ENCODE results near the gene LPCAT4. TPM values are rescaled to one million over a fixed set of nuclear protein-coding genes. Genes with fewer than 3 reads are reported as not detected.
A peak's percentile ranks its signal among the peaks of the same experiment; 100 is the strongest.

LPCAT4 gene
- total RNA-seq, 1 experiment from 2014 or later = 77.1 TPM

- ChIA-PET POLR2A (interaction anchor here (1.8 kb wide), 1 partner anchor 128 kb away, joined by 4 read pairs; no protein-coding TSS in a partner anchor), RAD21 (ENCODE audit: low non-redundant PET in 1 of 2, low total read pairs in 2 of 2, uncharacterized antibody in 2 of 2, unreplicated experiment in 2 of 2) (no interaction called here), CTCF (no interaction called here)
- intact Hi-C loops (cut with micrococcal nuclease) = loop anchor here (5.0 kb wide), 1 partner anchor 99 kb away; no protein-coding TSS in a partner anchor
- H3K9me3 ChIP-seq (ENCODE audit: control insufficient read depth in 1 of 2, insufficient read depth in 1 of 2, low read depth in 1 of 2, low read length in 2 of 2) = no peaks in the 10 kb centered on the region
- no peak for DNase-seq (ENCODE audit: low read depth, low spot score)
- H3K27ac ChIP-seq (ENCODE audit: low read depth, low read length) = no peak overlapping the region
- no peaks in the 10 kb centered on the region for H3K9me2 ChIP-seq (ENCODE audit: insufficient read depth)
- H3K27me3 ChIP-seq (ENCODE audit: insufficient read depth, low read length) = no peaks in the 10 kb centered on the region
- H3K9ac ChIP-seq (ENCODE audit: low read length) = no peak overlapping the region
- no peaks in the 10 kb centered on the region for H4K20me1 ChIP-seq (ENCODE audit: insufficient read depth)
- no peak overlapping the region for H3K4me3 ChIP-seq (replicated peaks in 1 of 2; ENCODE audit: low read depth in 1 of 2, low read length in 2 of 2)
- H3K36me3 ChIP-seq (ENCODE audit: control insufficient read depth in 1 of 2, insufficient read depth in 2 of 2, low read length in 2 of 2) = peaks cover 20 to 26% of the 10 kb centered on the region in 2 experiments
- H3K79me2 ChIP-seq (ENCODE audit: insufficient read depth, low read length) = peaks cover 25% of the 10 kb centered on the region
- no peak for ATAC-seq
- TF ChIP-seq EGR1 (IDR thresholded peaks at IDR 0.05; ENCODE audit: low read depth) (no peak), SIN3A (IDR thresholded peaks at IDR 0.05; ENCODE audit: low read depth) (no peak), SP1 (IDR thresholded peaks at IDR 0.05; ENCODE audit: low read depth) (no peak)
- H3K4me2 ChIP-seq (ENCODE audit: low read length) = peak overlapping the region; percentile 91
- no TSS peak for BruUV-seq (replicated peaks)
- H3K4me1 ChIP-seq (ENCODE audit: control insufficient read depth in 1 of 2, insufficient read depth in 2 of 2, low read length in 2 of 2) = peaks cover 5 to 23% of the 10 kb centered on the region in 2 experiments; a peak in 3 of 4 replicates
- no peak overlapping the region for H2AFZ ChIP-seq (ENCODE audit: low read depth, low read length, poor library complexity, severe bottlenecking)
Observed at GRCh38 chr15:34336231-34336990, 30.6 kb downstream of the LPCAT4 start.

- Histone ChIP-seq H3K9ac (ENCODE audit: low read length) (no peak overlapping the region), H3K9me3 (ENCODE audit: control insufficient read depth in 1 of 2, insufficient read depth in 1 of 2, low read depth in 1 of 2, low read length in 2 of 2) (no peaks in the 10 kb centered on the region), H3K4me3 (replicated peaks in 1 of 2; ENCODE audit: low read depth in 1 of 2, low read length in 2 of 2) (no peak overlapping the region), H2AFZ (ENCODE audit: low read depth, low read length, poor library complexity, severe bottlenecking) (no peak overlapping the region), H3K4me1 (ENCODE audit: control insufficient read depth in 1 of 2, insufficient read depth in 2 of 2, low read length in 2 of 2) (peaks cover 3 to 20% of the 10 kb centered on the region in 2 experiments; a peak in 3 of 4 replicates), H3K9me2 (ENCODE audit: insufficient read depth) (no peaks in the 10 kb centered on the region), H3K4me2 (ENCODE audit: low read length) (no peak overlapping the region), H3K36me3 (ENCODE audit: control insufficient read depth in 1 of 2, insufficient read depth in 2 of 2, low read length in 2 of 2) (peaks cover 14 to 17% of the 10 kb centered on the region in 2 experiments), H3K27me3 (ENCODE audit: insufficient read depth, low read length) (no peaks in the 10 kb centered on the region), H3K79me2 (ENCODE audit: insufficient read depth, low read length) (peaks cover 17% of the 10 kb centered on the region), H4K20me1 (ENCODE audit: insufficient read depth) (no peaks in the 10 kb centered on the region), H3K27ac (ENCODE audit: low read depth, low read length) (no peak overlapping the region)
- ATAC-seq (no peak), DNase-seq (ENCODE audit: low read depth, low spot score) (no peak)
- no TSS peak for BruUV-seq (replicated peaks)
- RAD21 ChIA-PET (ENCODE audit: low non-redundant PET in 1 of 2, low total read pairs in 2 of 2, uncharacterized antibody in 2 of 2, unreplicated experiment in 2 of 2) = no interaction called here
- TF ChIP-seq POLR2AphosphoS5 (IDR thresholded peaks at IDR 0.05; ENCODE audit: low read depth, low read length) = no peak
- TF ChIP-seq EGR1 (IDR thresholded peaks at IDR 0.05; ENCODE audit: low read depth) = no peak
- no peak for TF ChIP-seq ZNF274 (IDR thresholded peaks at IDR 0.05; ENCODE audit: low read depth, low read length)
- no peak for TF ChIP-seq FOSL1 (IDR thresholded peaks at IDR 0.05; ENCODE audit: low read depth)
- no peak for TF ChIP-seq RAD21 (IDR thresholded peaks at IDR 0.05; ENCODE audit: low read depth)
- TF ChIP-seq TCF7L2 (IDR thresholded peaks at IDR 0.05; ENCODE audit: borderline replicate concordance, extremely low read depth, insufficient read depth, insufficient read length) = no peak
- TF ChIP-seq EZH2 (IDR thresholded peaks at IDR 0.05) = no peak
- TF ChIP-seq ZBTB33 (IDR thresholded peaks at IDR 0.05; ENCODE audit: extremely low read depth, insufficient replicate concordance, low read length) = no peak
- no peak for TF ChIP-seq CTCF (IDR thresholded peaks at IDR 0.05 in 2 of 3, conservative IDR thresholded peaks at IDR 0.05 in 1 of 3; ENCODE audit: borderline replicate concordance in 1 of 3, insufficient read depth in 1 of 3, low read depth in 2 of 3, low read length in 2 of 3)
- no peak for TF ChIP-seq CEBPB (IDR thresholded peaks at IDR 0.05; ENCODE audit: low read depth)
- no peak for TF ChIP-seq SIN3A (IDR thresholded peaks at IDR 0.05; ENCODE audit: low read depth)
- POLR2A ChIA-PET = no interaction called here
- intact Hi-C loops (cut with micrococcal nuclease) = loop anchor here (5.0 kb wide), 1 partner anchor 98 kb away; no protein-coding TSS in a partner anchor
- CTCF ChIA-PET = no interaction called here
Observed at GRCh38 chr15:34335176-34336032, 31.6 kb downstream of the LPCAT4 start.
